Measurements from ENCODE around the gene ANKRD55. TPM values are rescaled to one million over a fixed set of nuclear protein-coding genes. Genes with fewer than 3 reads are reported as not detected.

Gene ANKRD55
- not detected in 2 replicates for total RNA-seq

GRCh38 chr5:56233230-56233629 is at the start of gene ANKRD55:
TSS of gene ANKRD55 (minus strand) at chr5:56233330. CDS start at chr5:56232913, 417 bp downstream.

Other genes starting within 250 kb of the ANKRD55 start
- gene IL6ST, start 238.4 kb downstream of the ANKRD55 start, total RNA-seq = 62.2 and 135 TPM in 2 replicates